IMR-90 (cell line): ENCODE data around the gene PCDHGA9. TPM values are rescaled to one million over a fixed set of nuclear protein-coding genes. Genes with fewer than 3 reads are reported as not detected.

ENCODE experiments used
- ATAC-seq: fragments of 200-7000 bp; cut with Tn5 transposase; 2 replicates; pipeline ENCODE4 v1.9.1; 2020; ENCODE audit warnings: low read depth, mild to moderate bottlenecking, moderate library complexity
- BruUV-seq: library from RNA; stranded (reverse); fragments of 400-500 nt; replicated peaks from 2 replicates; lab custom pipeline; 2021; lab: Mats Ljungman, UMichigan
- CTCF ChIA-PET: fragments of 300-600 bp; formaldehyde crosslinking; extraction: SDS; loops from one replicate; lab custom pipeline; 2021; ENCODE audit warnings: antibody characterized with exemption; lab: Yijun Ruan, JAX
- POLR2A ChIA-PET: fragments of 300-600 bp; sonication (Branson Sonifier 250); formaldehyde crosslinking; loops from one replicate; lab custom pipeline; 2022; ENCODE audit warnings: antibody characterized with exemption; ENCODE audit not compliant: unreplicated experiment; lab: Charles Lee
- DNase-seq: peaks from one replicate; pipeline ENCODE4 v3.0.0; 2013
- H2AFZ ChIP-seq: replicated peaks from 2 replicates; pipeline ENCODE3; 2013; ENCODE audit warnings: low read length, mild to moderate bottlenecking; ENCODE audit not compliant: poor library complexity
- H2AK5ac ChIP-seq: 2 replicates; pipeline ENCODE4 v1.6.1; 2013; ENCODE audit warnings: low read depth, low read length, inconsistent platforms
- H2AK9ac ChIP-seq: replicated peaks from 2 replicates; pipeline ENCODE3; 2013; ENCODE audit warnings: mild to moderate bottlenecking, low read depth, low read length, moderate library complexity; ENCODE audit not compliant: poor library complexity
- H2BK120ac ChIP-seq: 2 replicates; pipeline ENCODE4 v1.6.1; 2013; ENCODE audit warnings: low read depth, low read length, inconsistent platforms
- H2BK15ac ChIP-seq: 3 replicates; pipeline ENCODE4 v1.6.1; 2013; ENCODE audit warnings: low read depth, low read length, inconsistent platforms
- H2BK20ac ChIP-seq: 2 replicates; pipeline ENCODE4 v1.6.1; 2013; ENCODE audit warnings: low read depth, mild to moderate bottlenecking, inconsistent platforms, low read length, moderate library complexity
- H2BK5ac ChIP-seq: 2 replicates; pipeline ENCODE4 v1.6.1; 2013; ENCODE audit warnings: mild to moderate bottlenecking, low read depth, low read length, inconsistent platforms; ENCODE audit not compliant: poor library complexity, severe bottlenecking
- H3K14ac ChIP-seq: replicated peaks from 2 replicates; pipeline ENCODE4 v1.6.1; 2013; ENCODE audit warnings: low read depth, low read length, inconsistent platforms
- H3K18ac ChIP-seq: 2 replicates; pipeline ENCODE4 v1.6.1; 2013; ENCODE audit warnings: low read depth, low read length, control low read depth
- H3K23ac ChIP-seq: 2 replicates; pipeline ENCODE4 v1.6.1; 2013; ENCODE audit warnings: low read depth, low read length, inconsistent platforms
- H3K27ac ChIP-seq: 2 replicates; pipeline ENCODE4 v1.5.1; 2013; ENCODE audit warnings: mild to moderate bottlenecking, control low read depth, low read length; ENCODE audit not compliant: insufficient read depth
- H3K27me3 ChIP-seq: 2 replicates; pipeline ENCODE4 v1.6.1; 2013; ENCODE audit warnings: low read length; ENCODE audit not compliant: control insufficient read depth, insufficient read depth
- H3K36me3 ChIP-seq: 2 replicates; pipeline ENCODE4 v1.6.1; 2013; ENCODE audit warnings: low read length, mixed read lengths; ENCODE audit not compliant: control insufficient read depth, insufficient read depth
- H3K4ac ChIP-seq: 2 replicates; pipeline ENCODE4 v1.6.1; 2013; ENCODE audit warnings: low read depth, low read length, inconsistent platforms
- H3K4me1 ChIP-seq: 2 replicates; pipeline ENCODE4 v1.6.1; 2013; ENCODE audit warnings: low read length, mixed read lengths; ENCODE audit not compliant: control insufficient read depth, insufficient read depth
- H3K4me2 ChIP-seq: 2 replicates; pipeline ENCODE4 v1.6.1; 2013; ENCODE audit warnings: low read depth, mild to moderate bottlenecking, control low read depth, low read length, moderate library complexity
- H3K4me3 ChIP-seq: 2 replicates; pipeline ENCODE4 v1.5.1; 2013; ENCODE audit warnings: low read depth, mild to moderate bottlenecking, control low read depth, low read length, moderate library complexity; ENCODE audit not compliant: insufficient read depth
- H3K56ac ChIP-seq: 2 replicates; pipeline ENCODE4 v1.6.1; 2013; ENCODE audit warnings: low read length, inconsistent platforms; ENCODE audit not compliant: insufficient read depth; ENCODE audit errors: extremely low read depth
- H3K79me1 ChIP-seq, 2 experiments: 2 replicates each; pipeline ENCODE4 v1.6.1; 2013; ENCODE audit warnings: low read length in 2 of 2, inconsistent platforms in 1 of 2, low read depth in 1 of 2
- H3K9ac ChIP-seq: 2 replicates; pipeline ENCODE4 v1.6.1; 2013; ENCODE audit warnings: low read depth, low read length, control low read depth
- H3K9me1 ChIP-seq: 2 replicates; pipeline ENCODE4 v1.6.1; 2013; ENCODE audit warnings: low read length, inconsistent platforms; ENCODE audit not compliant: insufficient read depth
- H3K9me3 ChIP-seq: 2 replicates; pipeline ENCODE4 v1.6.1; 2013; ENCODE audit warnings: low read length; ENCODE audit not compliant: control insufficient read depth, insufficient read depth
- H4K20me1 ChIP-seq: 2 replicates; pipeline ENCODE4 v1.6.1; 2013; ENCODE audit warnings: low read length, inconsistent platforms; ENCODE audit not compliant: insufficient read depth
- H4K5ac ChIP-seq: 2 replicates; pipeline ENCODE4 v1.6.1; 2013; ENCODE audit warnings: mild to moderate bottlenecking, low read depth, low read length, control low read depth
- H4K8ac ChIP-seq, 2 experiments: 2 replicates each; pipeline ENCODE4 v1.6.1; 2013; ENCODE audit warnings: low read depth in 2 of 2, low read length in 2 of 2, control low read depth in 1 of 2, inconsistent platforms in 1 of 2
- H4K91ac ChIP-seq: 2 replicates; pipeline ENCODE4 v1.6.1; 2013; ENCODE audit warnings: low read depth, low read length, inconsistent platforms; ENCODE audit not compliant: insufficient read depth
- BHLHE40 ChIP-seq: fragments of 150-350 bp; IDR thresholded peaks from 2 replicates; pipeline ENCODE4 v1.6.1; 2016; ENCODE audit warnings: mild to moderate bottlenecking, low read depth, low read length
- CHD1 ChIP-seq: IDR thresholded peaks from 2 replicates; pipeline ENCODE4 v1.6.1; 2012; ENCODE audit warnings: low read depth, low read length, improper control_type of control experiment
- FOS ChIP-seq: fragments of 150-350 bp; IDR thresholded peaks from 2 replicates; pipeline ENCODE4 v1.6.1; 2016; ENCODE audit warnings: low read depth, low read length
- MAFK ChIP-seq: IDR thresholded peaks from 2 replicates; pipeline ENCODE4 v1.6.1; 2012; ENCODE audit warnings: low read depth, low read length, improper control_type of control experiment
- MAZ ChIP-seq: IDR thresholded peaks from 2 replicates; pipeline ENCODE4 v1.6.1; 2012; ENCODE audit warnings: low read depth, mild to moderate bottlenecking, low read length, improper control_type of control experiment, moderate library complexity, borderline replicate concordance
- MXI1 ChIP-seq: IDR thresholded peaks from 2 replicates; pipeline ENCODE4 v1.6.1; 2012; ENCODE audit warnings: low read depth, mild to moderate bottlenecking, low read length, moderate library complexity, borderline replicate concordance
- NFE2L2 ChIP-seq: fragments of 150-350 bp; IDR thresholded peaks from 2 replicates; pipeline ENCODE4 v1.6.1; 2016; ENCODE audit warnings: low read depth, mild to moderate bottlenecking, low read length
- POLR2A ChIP-seq: IDR thresholded peaks from 2 replicates; pipeline ENCODE4 v1.6.1; 2012; ENCODE audit warnings: mild to moderate bottlenecking, low read depth, low read length
- RAD21 ChIP-seq: IDR thresholded peaks from 2 replicates; pipeline ENCODE4 v1.6.1; 2012; ENCODE audit warnings: low read length, improper control_type of control experiment
- RFX5 ChIP-seq: IDR thresholded peaks from 2 replicates; pipeline ENCODE4 v1.8.0; 2012; ENCODE audit warnings: low read depth, mild to moderate bottlenecking, low read length, moderate library complexity
- SMC3 ChIP-seq: fragments of 150-350 bp; IDR thresholded peaks from 2 replicates; pipeline ENCODE4 v1.6.1; 2016; ENCODE audit warnings: low read depth, mild to moderate bottlenecking, antibody characterized with exemption, low read length, moderate library complexity
- USF2 ChIP-seq: fragments of 150-350 bp; IDR thresholded peaks from 2 replicates; pipeline ENCODE4 v1.6.1; 2017; ENCODE audit warnings: mild to moderate bottlenecking, antibody characterized with exemption, low read length, low read depth
- whole genome bisulfite sequencing, 2 experiments: methylation state at CpG; one replicate each; pipeline versions ENCODE4 v1.1.5 to v1.1.7; 2013; ENCODE audit warnings: missing lambda C conversion rate in 2 of 2; ENCODE audit not compliant: insufficient read length in 1 of 2; ENCODE audit errors: extremely low coverage in 2 of 2; 5-methylcytosine and 5-hydroxymethylcytosine counted together
- dilution Hi-C: fragments of 300-500 bp; cut with HindIII; formaldehyde crosslinking; loops from one replicate; pipeline ENCODE4 v1.14.3; 2018; ENCODE audit warnings: low sequenced_read_pairs; ENCODE audit not compliant: unreplicated experiment
- in situ Hi-C: fragments of 300-500 bp; cut with MboI; formaldehyde crosslinking; loops from 3 replicates; pipeline ENCODE4 v1.14.3; 2019; ENCODE audit warnings: low sequenced_read_pairs, inconsistent platforms, mixed read lengths
- intact Hi-C: fragments of 100-400 bp; cut with micrococcal nuclease; formaldehyde crosslinking; loops from 2 replicates; pipeline ENCODE4 v1.10.0; 2022
- polyA plus RNA-seq, 3 experiments: library from polyadenylated mRNA; depleted of rRNA; stranded (reverse); fragments of >200 nt; gene quantifications; 2 replicates each; pipeline ENCODE4 v1.2.3, GENCODE V29; 2012; ENCODE audit warnings: low replicate concordance in 1 of 3
- total RNA-seq: library from RNA; depleted of rRNA; stranded (reverse); fragments of >200 nt; gene quantifications from 2 replicates; pipeline ENCODE4 v1.2.3, GENCODE V29; 2012
- TF ChIP-seq, protein P1 (sequence below): fragments of 150-350 bp; IDR thresholded peaks from 2 replicates; pipeline ENCODE4 v1.6.1; 2016; ENCODE audit warnings: low read depth, mild to moderate bottlenecking, low read length, moderate library complexity, borderline replicate concordance

Gene PCDHGA9
- total and polyA plus RNA-seq, 2 of the 4 experiments (the other 2 are of a cell fraction): 1.8 to 4.5 TPM

DNA sequence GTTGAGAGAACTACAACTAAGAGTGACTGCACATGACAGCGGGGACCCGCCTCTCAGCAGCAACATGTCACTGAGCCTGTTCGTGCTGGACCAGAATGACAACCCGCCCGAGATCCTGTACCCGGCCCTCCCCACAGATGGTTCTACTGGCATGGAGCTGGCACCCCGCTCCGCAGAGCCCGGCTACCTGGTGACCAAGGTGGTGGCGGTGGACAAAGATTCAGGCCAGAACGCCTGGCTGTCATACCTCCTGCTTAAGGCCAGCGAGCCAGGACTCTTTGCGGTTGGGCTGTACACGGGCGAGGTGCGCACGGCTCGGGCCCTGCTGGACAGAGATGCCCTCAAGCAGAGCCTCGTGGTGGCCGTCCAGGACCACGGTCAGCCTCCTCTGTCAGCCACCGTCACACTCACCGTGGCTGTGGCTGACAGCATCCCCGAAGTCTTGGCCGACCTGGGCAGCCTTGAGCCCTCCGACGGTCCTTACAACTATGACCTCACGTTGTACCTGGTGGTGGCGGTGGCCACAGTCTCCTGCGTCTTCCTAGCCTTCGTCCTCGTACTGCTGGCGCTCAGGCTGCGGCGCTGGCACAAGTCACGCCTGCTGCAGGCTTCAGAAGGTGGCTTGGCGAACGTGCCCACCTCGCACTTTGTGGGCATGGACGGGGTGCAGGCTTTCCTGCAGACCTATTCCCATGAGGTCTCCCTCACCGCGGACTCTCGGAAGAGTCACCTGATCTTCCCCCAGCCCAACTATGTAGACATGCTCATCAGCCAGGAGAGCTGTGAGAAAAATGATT, 17.9 kb upstream of the PCDHGA9 start:
- dilution Hi-C loops (no loop called here), in situ Hi-C loops (no loop called here), intact Hi-C loops (no loop called here)
- Histone ChIP-seq H4K8ac (no peak overlapping the region), H3K18ac (no peak overlapping the region), H4K5ac (no peak overlapping the region), H3K27ac (no peak overlapping the region), H3K14ac (no peak overlapping the region), H3K9me3 (peaks cover 43% of the 10 kb centered on the region), H3K4ac (no peak overlapping the region), H3K36me3 (peaks cover 9% of the 10 kb centered on the region; the same call in 1 of the 2 replicates), H2BK5ac (no peak overlapping the region), H3K9me1 (no peaks in the 10 kb centered on the region), H2AK5ac (no peak overlapping the region), H2BK20ac (no peak overlapping the region), H4K91ac (no peak overlapping the region), H3K79me1 (peaks cover 7 to 13% of the 10 kb centered on the region in 2 experiments; a peak in 3 of 4 replicates), H3K23ac (no peak overlapping the region), H3K4me1 (peaks cover 1% of the 10 kb centered on the region; the same call in 1 of the 2 replicates), H3K4me3 (no peak overlapping the region), H3K4me2 (no peak overlapping the region), H2AK9ac (peak overlapping the region; percentile 89), H3K56ac (no peak overlapping the region), H3K9ac (no peak overlapping the region), H2AFZ (peak overlapping the region; percentile 2), H4K20me1 (no peaks in the 10 kb centered on the region), H2BK15ac (no peak overlapping the region), H2BK120ac (no peak overlapping the region), H3K27me3 (no peaks in the 10 kb centered on the region)
- TF ChIP-seq, protein P1, sequence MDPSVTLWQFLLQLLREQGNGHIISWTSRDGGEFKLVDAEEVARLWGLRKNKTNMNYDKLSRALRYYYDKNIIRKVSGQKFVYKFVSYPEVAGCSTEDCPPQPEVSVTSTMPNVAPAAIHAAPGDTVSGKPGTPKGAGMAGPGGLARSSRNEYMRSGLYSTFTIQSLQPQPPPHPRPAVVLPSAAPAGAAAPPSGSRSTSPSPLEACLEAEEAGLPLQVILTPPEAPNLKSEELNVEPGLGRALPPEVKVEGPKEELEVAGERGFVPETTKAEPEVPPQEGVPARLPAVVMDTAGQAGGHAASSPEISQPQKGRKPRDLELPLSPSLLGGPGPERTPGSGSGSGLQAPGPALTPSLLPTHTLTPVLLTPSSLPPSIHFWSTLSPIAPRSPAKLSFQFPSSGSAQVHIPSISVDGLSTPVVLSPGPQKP: no peak
- TF ChIP-seq MXI1 (no peak), USF2 (no peak), FOS (no peak), CHD1 (no peak), RFX5 (no peak), POLR2A (no peak), SMC3 (no peak), MAFK (no peak), BHLHE40 (no peak), NFE2L2 (no peak), RAD21 (no peak), MAZ (no peak)
- 59% methylated on average over 23 of the region's 43 CpGs; no CpG with 5 or more reads in 1 of the 2 experiments for whole genome bisulfite sequencing, 2 experiments
- no peak for DNase-seq
- BruUV-seq: no TSS peak
- POLR2A ChIA-PET: no interaction called here
- no peak for ATAC-seq
- CTCF ChIA-PET: no interaction called here
